Measurements from ENCODE around the gene NFATC2. TPM values are rescaled to one million over a fixed set of nuclear protein-coding genes. Genes with fewer than 3 reads are reported as not detected.

The NFATC2 gene
- total RNA-seq, 1 donor from 2014 or later = 3.9 TPM

- Mint-ChIP-seq H3K36me3 (ENCODE audit: low read depth, unreplicated experiment) (no peaks in the 10 kb centered on the region), H3K4me3 (ENCODE audit: unreplicated experiment) (no peak overlapping the region), H3K9me3 (ENCODE audit: unreplicated experiment) (peaks cover 2% of the 10 kb centered on the region), H3K4me1 (ENCODE audit: low read depth, unreplicated experiment) (peaks cover 9% of the 10 kb centered on the region), H3K27me3 (ENCODE audit: low read depth, unreplicated experiment) (peaks cover 2% of the 10 kb centered on the region), H3K27ac (ENCODE audit: unreplicated experiment) (no peak overlapping the region)
- no peaks in the 10 kb centered on the region for H3K79me2 ChIP-seq (ENCODE audit: insufficient read depth, low read length)
- H3K9me3 ChIP-seq (ENCODE audit: insufficient read depth, low read depth, low read length) = no peaks in the 10 kb centered on the region
- TF ChIP-seq CTCF (IDR thresholded peaks at IDR 0.05; ENCODE audit: insufficient read depth, low read depth, low read length) (no peak), EZH2 (IDR thresholded peaks at IDR 0.05; ENCODE audit: insufficient read depth, low read length) (no peak)
- no peak overlapping the region for H3K9ac ChIP-seq (ENCODE audit: low read length)
- no peak overlapping the region for H2AFZ ChIP-seq (ENCODE audit: low read depth, low read length)
- H4K20me1 ChIP-seq (ENCODE audit: insufficient read depth, low read length) = peaks cover 7% of the 10 kb centered on the region
- H3K4me3 ChIP-seq (ENCODE audit: insufficient read depth, low read depth, low read length) = no peak overlapping the region
- no peak for DNase-seq (ENCODE audit: low read depth)
- peak; percentile 5 for FAIRE-seq
- no peak overlapping the region for H3K27ac ChIP-seq (ENCODE audit: low read depth, low read length)
- H3K4me1 ChIP-seq (ENCODE audit: insufficient read depth, low read length) = peaks cover 21% of the 10 kb centered on the region
- no peaks in the 10 kb centered on the region for H3K36me3 ChIP-seq (ENCODE audit: insufficient read depth, low read length)
- H3K4me2 ChIP-seq (ENCODE audit: low read length) = no peak overlapping the region
- no peaks in the 10 kb centered on the region for H3K27me3 ChIP-seq (ENCODE audit: insufficient read depth, low read length)
These were observed 46.5 kb downstream of the NFATC2 start for GRCh38 chr20:51495921-51496545.

GRCh38 chr20:51495291-51495690 is 47.2 kb downstream of the NFATC2 start:
- H3K36me3 ChIP-seq (ENCODE audit: insufficient read depth, low read length) = no peaks in the 10 kb centered on the region
- no peak overlapping the region for H3K4me3 ChIP-seq (ENCODE audit: insufficient read depth, low read depth, low read length)
- Mint-ChIP-seq H3K36me3 (ENCODE audit: low read depth, unreplicated experiment) (no peaks in the 10 kb centered on the region), H3K4me1 (ENCODE audit: low read depth, unreplicated experiment) (peaks cover 10% of the 10 kb centered on the region), H3K27me3 (ENCODE audit: low read depth, unreplicated experiment) (peaks cover 2% of the 10 kb centered on the region), H3K9me3 (ENCODE audit: unreplicated experiment) (peaks cover 2% of the 10 kb centered on the region), H3K27ac (ENCODE audit: unreplicated experiment) (no peak overlapping the region), H3K4me3 (ENCODE audit: unreplicated experiment) (no peak overlapping the region)
- no peak overlapping the region for H3K4me2 ChIP-seq (ENCODE audit: low read length)
- H3K9ac ChIP-seq (ENCODE audit: low read length) = no peak overlapping the region
- DNase-seq (ENCODE audit: low read depth) (no peak), FAIRE-seq (no peak)
- H3K79me2 ChIP-seq (ENCODE audit: insufficient read depth, low read length) = no peaks in the 10 kb centered on the region
- H3K27ac ChIP-seq (ENCODE audit: low read depth, low read length) = no peak overlapping the region
- H3K9me3 ChIP-seq (ENCODE audit: insufficient read depth, low read depth, low read length) = no peaks in the 10 kb centered on the region
- TF ChIP-seq EZH2 (IDR thresholded peaks at IDR 0.05; ENCODE audit: insufficient read depth, low read length) (no peak), CTCF (IDR thresholded peaks at IDR 0.05; ENCODE audit: insufficient read depth, low read depth, low read length) (no peak)
- no peaks in the 10 kb centered on the region for H3K27me3 ChIP-seq (ENCODE audit: insufficient read depth, low read length)
- H4K20me1 ChIP-seq (ENCODE audit: insufficient read depth, low read length) = peaks cover 4% of the 10 kb centered on the region
- peaks cover 21% of the 10 kb centered on the region for H3K4me1 ChIP-seq (ENCODE audit: insufficient read depth, low read length)
- H2AFZ ChIP-seq (ENCODE audit: low read depth, low read length) = no peak overlapping the region

All from astrocyte (in vitro differentiated cells and primary cell).